WTC11 (cell line): ENCODE results near the gene PRPF6. TPM values are rescaled to one million over a fixed set of nuclear protein-coding genes. Genes with fewer than 3 reads are reported as not detected.

Experiments used
- ATAC-seq: fragments of 200-7000 bp; cut with Tn5 transposase; 2 replicates; pipeline ENCODE4 v1.10.0; 2021; ENCODE audit warnings: mild to moderate bottlenecking, moderate library complexity
- CTCF ChIA-PET: fragments of 300-600 bp; sonication (Branson Sonifier 250); formaldehyde crosslinking; loops from one replicate; lab custom pipeline; 2021; ENCODE audit warnings: antibody characterized with exemption; lab: Charles Lee
- POLR2A ChIA-PET: fragments of 350-600 bp; sonication (Branson Sonifier 250); formaldehyde crosslinking; loops from one replicate; lab custom pipeline; 2021; ENCODE audit warnings: antibody characterized with exemption; lab: Charles Lee
- DNase-seq: peaks from one replicate; pipeline ENCODE4 v3.0.0; 2021; ENCODE audit warnings: low spot score
- H3K27ac Mint-ChIP-seq: 2 replicates; pipeline ENCODE4 v1.8.0; 2021; ENCODE audit warnings: mixed read lengths
- H3K27me3 Mint-ChIP-seq: 2 replicates; pipeline ENCODE4 v1.8.0; 2021; ENCODE audit warnings: low read depth, mild to moderate bottlenecking, moderate library complexity, mixed read lengths
- H3K36me3 Mint-ChIP-seq: 2 replicates; pipeline ENCODE4 v1.8.0; 2021; ENCODE audit warnings: mixed read lengths
- H3K4me1 Mint-ChIP-seq: 2 replicates; pipeline ENCODE4 v1.8.0; 2022; ENCODE audit warnings: mixed read lengths
- H3K4me3 Mint-ChIP-seq: 2 replicates; pipeline ENCODE4 v1.8.0; 2021; ENCODE audit warnings: mild to moderate bottlenecking, moderate library complexity, mixed read lengths
- H3K9me3 Mint-ChIP-seq: 2 replicates; pipeline ENCODE4 v1.8.0; 2021; ENCODE audit warnings: mixed read lengths
- CREM ChIP-seq: sonication (generic); formaldehyde crosslinking; IDR thresholded peaks from 2 replicates; pipeline ENCODE4 v1.8.1; 2022; ENCODE audit warnings: mild to moderate bottlenecking, missing genetic modification reagents, moderate library complexity
- FOXP1 ChIP-seq: sonication (generic); formaldehyde crosslinking; IDR thresholded peaks from 2 replicates; pipeline ENCODE4 v1.8.0; 2022; ENCODE audit warnings: missing genetic modification reagents, mild to moderate bottlenecking, moderate library complexity, borderline replicate concordance
- GABPB1 ChIP-seq: sonication (generic); formaldehyde crosslinking; IDR thresholded peaks from 2 replicates; pipeline ENCODE4 v1.8.1; 2023; ENCODE audit warnings: mild to moderate bottlenecking, missing genetic modification reagents
- HMGA2 ChIP-seq: fragments of 250-450 bp; sonication (Bioruptor Pico); IDR thresholded peaks from 2 replicates; pipeline ENCODE4 v1.4.0; 2021; ENCODE audit warnings: mild to moderate bottlenecking, moderate library complexity
- IRF2 ChIP-seq: sonication (generic); formaldehyde crosslinking; IDR thresholded peaks from 2 replicates; pipeline ENCODE4 v1.8.0; 2022; ENCODE audit warnings: low read depth, missing genetic modification reagents, borderline replicate concordance
- JAZF1 ChIP-seq: fragments of 250-450 bp; sonication (Bioruptor Pico); IDR thresholded peaks from 2 replicates; pipeline ENCODE4 v1.9.0; 2021; ENCODE audit warnings: moderate library complexity, mild to moderate bottlenecking, inconsistent platforms
- JUN ChIP-seq: sonication (generic); formaldehyde crosslinking; IDR thresholded peaks from 2 replicates; pipeline ENCODE4 v1.8.0; 2023; ENCODE audit warnings: mild to moderate bottlenecking, missing genetic modification reagents
- MXD4 ChIP-seq: fragments of 250-450 bp; sonication (Bioruptor Pico); IDR thresholded peaks from 2 replicates; pipeline ENCODE4 v1.8.0; 2021; ENCODE audit warnings: mild to moderate bottlenecking, moderate library complexity, borderline replicate concordance
- NR1H2 ChIP-seq: sonication (generic); formaldehyde crosslinking; IDR thresholded peaks from 2 replicates; pipeline ENCODE4 v1.9.0; 2021; ENCODE audit warnings: mild to moderate bottlenecking, moderate library complexity, missing genetic modification reagents
- PRRX2 ChIP-seq: fragments of 250-450 bp; sonication (Bioruptor Pico); IDR thresholded peaks from 2 replicates; pipeline ENCODE4 v1.8.0; 2021; ENCODE audit warnings: mild to moderate bottlenecking
- SMAD4 ChIP-seq: sonication (generic); formaldehyde crosslinking; IDR thresholded peaks from 2 replicates; pipeline ENCODE4 v1.8.0; 2022; ENCODE audit warnings: mild to moderate bottlenecking, missing genetic modification reagents
- TCF7 ChIP-seq: sonication (generic); formaldehyde crosslinking; IDR thresholded peaks from 2 replicates; pipeline ENCODE4 v1.8.0; 2022; ENCODE audit warnings: mild to moderate bottlenecking, low read depth, missing genetic modification reagents, moderate library complexity
- ZNF423 ChIP-seq: fragments of 250-450 bp; sonication (Bioruptor Pico); IDR thresholded peaks from 2 replicates; pipeline ENCODE4 v2.1.2; 2022; ENCODE audit warnings: mild to moderate bottlenecking, moderate library complexity
- total RNA-seq: library from RNA; stranded (reverse); gene quantifications from 3 replicates; pipeline ENCODE4 v1.2.3, GENCODE V29; 2021
- TF ChIP-seq, protein P1 (sequence below): sonication (generic); formaldehyde crosslinking; IDR thresholded peaks from 2 replicates; pipeline ENCODE4 v1.8.0; 2022; ENCODE audit warnings: mild to moderate bottlenecking, missing genetic modification reagents
- TF ChIP-seq, protein P2 (sequence below): sonication (generic); formaldehyde crosslinking; IDR thresholded peaks from 2 replicates; pipeline ENCODE4 v1.8.0; 2023; ENCODE audit warnings: mild to moderate bottlenecking, missing genetic modification reagents
- TF ChIP-seq, protein P3 (sequence below): sonication (generic); formaldehyde crosslinking; IDR thresholded peaks from 2 replicates; pipeline ENCODE4 v1.8.0; 2022; ENCODE audit warnings: mild to moderate bottlenecking, missing genetic modification reagents
- TF ChIP-seq, protein P4 (sequence below): sonication (generic); formaldehyde crosslinking; IDR thresholded peaks from 2 replicates; pipeline ENCODE4 v1.8.0; 2022; ENCODE audit warnings: missing genetic modification reagents
- TF ChIP-seq, protein P5 (sequence below): sonication (generic); formaldehyde crosslinking; IDR thresholded peaks from 2 replicates; pipeline ENCODE4 v1.8.0; 2023; ENCODE audit warnings: missing genetic modification reagents, mild to moderate bottlenecking, borderline replicate concordance
- TF ChIP-seq, protein P6 (sequence below): sonication (generic); formaldehyde crosslinking; IDR thresholded peaks from 2 replicates; pipeline ENCODE4 v1.8.1; 2022; ENCODE audit warnings: low read depth, mild to moderate bottlenecking, moderate library complexity, missing genetic modification reagents, borderline replicate concordance

The PRPF6 gene
- total RNA-seq, 1 experiment from 2014 or later, result 79.4 TPM

DNA sequence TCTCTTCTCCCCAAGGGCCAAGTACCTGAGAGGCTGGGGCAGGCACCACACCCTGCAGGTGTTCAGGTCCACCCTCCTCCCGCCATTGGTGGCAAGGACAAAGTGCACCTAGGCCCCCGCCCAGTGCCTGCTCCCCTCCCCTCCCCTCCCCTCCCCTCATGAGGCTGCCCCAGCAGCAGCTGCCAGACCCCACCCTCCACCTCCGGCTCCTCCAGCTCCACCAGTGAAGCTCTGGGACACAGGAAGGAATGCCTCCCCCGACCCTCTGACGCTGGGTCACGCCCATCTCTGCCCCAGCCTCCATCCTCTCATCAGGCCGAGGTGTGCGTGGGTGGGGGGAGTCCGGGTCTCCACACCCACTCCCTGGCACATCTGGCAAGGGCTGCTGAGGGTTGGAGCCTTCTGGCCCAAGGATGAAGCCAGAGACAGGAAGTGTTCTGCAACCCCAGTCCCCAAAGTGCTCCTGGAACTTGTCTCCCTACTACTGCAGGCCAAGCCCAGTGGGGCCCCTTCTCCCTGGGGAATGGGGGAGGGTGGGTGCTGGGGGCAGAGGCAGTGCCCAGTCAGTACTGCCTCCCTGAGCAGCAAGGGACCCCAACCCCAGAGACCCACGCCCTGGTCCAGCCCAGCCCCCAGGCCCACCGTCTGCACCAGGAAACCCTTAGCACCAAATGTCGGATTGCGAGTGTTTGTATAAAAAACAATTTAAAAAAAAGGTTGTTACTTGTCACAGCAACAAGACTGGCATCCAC, 23.1 kb upstream of the PRPF6 start:
- H3K27ac Mint-ChIP-seq, result peak overlapping the region; percentile 57
- H3K36me3 Mint-ChIP-seq, result peaks cover 16% of the 10 kb centered on the region
- H3K9me3 Mint-ChIP-seq, result peaks cover 2% of the 10 kb centered on the region; the same call in 1 of the 2 replicates

DNA sequence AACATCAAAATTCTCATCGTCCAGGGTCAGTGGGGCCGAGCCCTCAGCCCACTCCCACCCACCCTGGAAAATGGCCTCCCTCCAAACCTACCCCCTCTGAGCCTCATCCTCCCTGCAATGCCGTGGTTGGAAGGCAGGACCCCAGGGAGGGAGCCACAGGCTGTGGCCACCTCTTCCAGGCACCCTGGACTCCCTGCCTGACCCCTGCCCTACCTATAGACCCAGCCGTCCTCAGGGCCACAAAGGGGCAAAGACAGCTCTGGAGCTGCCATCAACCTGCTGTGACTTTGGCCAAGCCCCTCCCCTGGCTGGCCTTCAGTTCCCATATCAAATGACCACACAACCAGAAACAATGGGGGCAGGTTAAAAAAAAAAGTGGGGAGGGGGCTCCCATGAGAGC, 22.5 kb upstream of the PRPF6 start:
- ChIA-PET CTCF (interaction anchor here (0.6 to 5.0 kb wide), 3 partner anchors 15 to 37 kb away, joined by 3 to 54 read pairs (median 7); partner anchors contain the start of gene PRPF6), POLR2A (no interaction called here)
- DNase-seq (no peak), ATAC-seq (no peak)
- Mint-ChIP-seq H3K4me3 (peak overlapping the region; percentile 22; the same call in 1 of the 2 replicates), H3K36me3 (peaks cover 19% of the 10 kb centered on the region), H3K9me3 (peaks cover 3% of the 10 kb centered on the region; the same call in 1 of the 2 replicates), H3K27me3 (no peaks in the 10 kb centered on the region), H3K27ac (no peak overlapping the region), H3K4me1 (peaks cover 20% of the 10 kb centered on the region)
- no peak for TF ChIP-seq FOXP1 (CRISPR knock-in tag)
- TF ChIP-seq, protein P1, sequence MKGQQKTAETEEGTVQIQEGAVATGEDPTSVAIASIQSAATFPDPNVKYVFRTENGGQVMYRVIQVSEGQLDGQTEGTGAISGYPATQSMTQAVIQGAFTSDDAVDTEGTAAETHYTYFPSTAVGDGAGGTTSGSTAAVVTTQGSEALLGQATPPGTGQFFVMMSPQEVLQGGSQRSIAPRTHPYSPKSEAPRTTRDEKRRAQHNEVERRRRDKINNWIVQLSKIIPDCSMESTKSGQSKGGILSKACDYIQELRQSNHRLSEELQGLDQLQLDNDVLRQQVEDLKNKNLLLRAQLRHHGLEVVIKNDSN (CRISPR knock-in tag), result no peak
- TF ChIP-seq, protein P2, sequence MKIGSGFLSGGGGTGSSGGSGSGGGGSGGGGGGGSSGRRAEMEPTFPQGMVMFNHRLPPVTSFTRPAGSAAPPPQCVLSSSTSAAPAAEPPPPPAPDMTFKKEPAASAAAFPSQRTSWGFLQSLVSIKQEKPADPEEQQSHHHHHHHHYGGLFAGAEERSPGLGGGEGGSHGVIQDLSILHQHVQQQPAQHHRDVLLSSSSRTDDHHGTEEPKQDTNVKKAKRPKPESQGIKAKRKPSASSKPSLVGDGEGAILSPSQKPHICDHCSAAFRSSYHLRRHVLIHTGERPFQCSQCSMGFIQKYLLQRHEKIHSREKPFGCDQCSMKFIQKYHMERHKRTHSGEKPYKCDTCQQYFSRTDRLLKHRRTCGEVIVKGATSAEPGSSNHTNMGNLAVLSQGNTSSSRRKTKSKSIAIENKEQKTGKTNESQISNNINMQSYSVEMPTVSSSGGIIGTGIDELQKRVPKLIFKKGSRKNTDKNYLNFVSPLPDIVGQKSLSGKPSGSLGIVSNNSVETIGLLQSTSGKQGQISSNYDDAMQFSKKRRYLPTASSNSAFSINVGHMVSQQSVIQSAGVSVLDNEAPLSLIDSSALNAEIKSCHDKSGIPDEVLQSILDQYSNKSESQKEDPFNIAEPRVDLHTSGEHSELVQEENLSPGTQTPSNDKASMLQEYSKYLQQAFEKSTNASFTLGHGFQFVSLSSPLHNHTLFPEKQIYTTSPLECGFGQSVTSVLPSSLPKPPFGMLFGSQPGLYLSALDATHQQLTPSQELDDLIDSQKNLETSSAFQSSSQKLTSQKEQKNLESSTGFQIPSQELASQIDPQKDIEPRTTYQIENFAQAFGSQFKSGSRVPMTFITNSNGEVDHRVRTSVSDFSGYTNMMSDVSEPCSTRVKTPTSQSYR, result no peak
- TF ChIP-seq, protein P3, sequence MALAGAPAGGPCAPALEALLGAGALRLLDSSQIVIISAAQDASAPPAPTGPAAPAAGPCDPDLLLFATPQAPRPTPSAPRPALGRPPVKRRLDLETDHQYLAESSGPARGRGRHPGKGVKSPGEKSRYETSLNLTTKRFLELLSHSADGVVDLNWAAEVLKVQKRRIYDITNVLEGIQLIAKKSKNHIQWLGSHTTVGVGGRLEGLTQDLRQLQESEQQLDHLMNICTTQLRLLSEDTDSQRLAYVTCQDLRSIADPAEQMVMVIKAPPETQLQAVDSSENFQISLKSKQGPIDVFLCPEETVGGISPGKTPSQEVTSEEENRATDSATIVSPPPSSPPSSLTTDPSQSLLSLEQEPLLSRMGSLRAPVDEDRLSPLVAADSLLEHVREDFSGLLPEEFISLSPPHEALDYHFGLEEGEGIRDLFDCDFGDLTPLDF (CRISPR knock-in tag), result no peak
- TF ChIP-seq NR1H2 (CRISPR knock-in tag), result no peak
- no peak for TF ChIP-seq JAZF1 (CRISPR knock-in tag)
- no peak for TF ChIP-seq JUN
- TF ChIP-seq CREM (CRISPR knock-in tag), result no peak
- TF ChIP-seq ZNF423 (CRISPR knock-in tag), result no peak
- no peak for TF ChIP-seq SMAD4
- TF ChIP-seq, protein P4, sequence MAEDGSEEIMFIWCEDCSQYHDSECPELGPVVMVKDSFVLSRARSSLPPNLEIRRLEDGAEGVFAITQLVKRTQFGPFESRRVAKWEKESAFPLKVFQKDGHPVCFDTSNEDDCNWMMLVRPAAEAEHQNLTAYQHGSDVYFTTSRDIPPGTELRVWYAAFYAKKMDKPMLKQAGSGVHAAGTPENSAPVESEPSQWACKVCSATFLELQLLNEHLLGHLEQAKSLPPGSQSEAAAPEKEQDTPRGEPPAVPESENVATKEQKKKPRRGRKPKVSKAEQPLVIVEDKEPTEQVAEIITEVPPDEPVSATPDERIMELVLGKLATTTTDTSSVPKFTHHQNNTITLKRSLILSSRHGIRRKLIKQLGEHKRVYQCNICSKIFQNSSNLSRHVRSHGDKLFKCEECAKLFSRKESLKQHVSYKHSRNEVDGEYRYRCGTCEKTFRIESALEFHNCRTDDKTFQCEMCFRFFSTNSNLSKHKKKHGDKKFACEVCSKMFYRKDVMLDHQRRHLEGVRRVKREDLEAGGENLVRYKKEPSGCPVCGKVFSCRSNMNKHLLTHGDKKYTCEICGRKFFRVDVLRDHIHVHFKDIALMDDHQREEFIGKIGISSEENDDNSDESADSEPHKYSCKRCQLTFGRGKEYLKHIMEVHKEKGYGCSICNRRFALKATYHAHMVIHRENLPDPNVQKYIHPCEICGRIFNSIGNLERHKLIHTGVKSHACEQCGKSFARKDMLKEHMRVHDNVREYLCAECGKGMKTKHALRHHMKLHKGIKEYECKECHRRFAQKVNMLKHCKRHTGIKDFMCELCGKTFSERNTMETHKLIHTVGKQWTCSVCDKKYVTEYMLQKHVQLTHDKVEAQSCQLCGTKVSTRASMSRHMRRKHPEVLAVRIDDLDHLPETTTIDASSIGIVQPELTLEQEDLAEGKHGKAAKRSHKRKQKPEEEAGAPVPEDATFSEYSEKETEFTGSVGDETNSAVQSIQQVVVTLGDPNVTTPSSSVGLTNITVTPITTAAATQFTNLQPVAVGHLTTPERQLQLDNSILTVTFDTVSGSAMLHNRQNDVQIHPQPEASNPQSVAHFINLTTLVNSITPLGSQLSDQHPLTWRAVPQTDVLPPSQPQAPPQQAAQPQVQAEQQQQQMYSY (CRISPR knock-in tag), result no peak

More for the DNA sequence above, 23.1 kb upstream of the PRPF6 start:
- CTCF ChIA-PET, result interaction anchor here (0.6 to 5.0 kb wide), 10 partner anchors 14 to 299 kb away, joined by 3 to 54 read pairs (median 6); partner anchors contain the start of genes LKAAEAR1, PCMTD2, PRPF6 and SAMD10
- H3K27me3 Mint-ChIP-seq, result no peaks in the 10 kb centered on the region
- H3K4me1 Mint-ChIP-seq, result peaks cover 20% of the 10 kb centered on the region
- TF ChIP-seq ZNF423 (CRISPR knock-in tag) (no peak), SMAD4 (no peak), MXD4 (CRISPR knock-in tag) (no peak), GABPB1 (CRISPR knock-in tag) (no peak), HMGA2 (CRISPR knock-in tag) (no peak), PRRX2 (CRISPR knock-in tag) (no peak), TCF7 (CRISPR knock-in tag) (no peak), IRF2 (CRISPR knock-in tag) (no peak)
- TF ChIP-seq, protein P5, sequence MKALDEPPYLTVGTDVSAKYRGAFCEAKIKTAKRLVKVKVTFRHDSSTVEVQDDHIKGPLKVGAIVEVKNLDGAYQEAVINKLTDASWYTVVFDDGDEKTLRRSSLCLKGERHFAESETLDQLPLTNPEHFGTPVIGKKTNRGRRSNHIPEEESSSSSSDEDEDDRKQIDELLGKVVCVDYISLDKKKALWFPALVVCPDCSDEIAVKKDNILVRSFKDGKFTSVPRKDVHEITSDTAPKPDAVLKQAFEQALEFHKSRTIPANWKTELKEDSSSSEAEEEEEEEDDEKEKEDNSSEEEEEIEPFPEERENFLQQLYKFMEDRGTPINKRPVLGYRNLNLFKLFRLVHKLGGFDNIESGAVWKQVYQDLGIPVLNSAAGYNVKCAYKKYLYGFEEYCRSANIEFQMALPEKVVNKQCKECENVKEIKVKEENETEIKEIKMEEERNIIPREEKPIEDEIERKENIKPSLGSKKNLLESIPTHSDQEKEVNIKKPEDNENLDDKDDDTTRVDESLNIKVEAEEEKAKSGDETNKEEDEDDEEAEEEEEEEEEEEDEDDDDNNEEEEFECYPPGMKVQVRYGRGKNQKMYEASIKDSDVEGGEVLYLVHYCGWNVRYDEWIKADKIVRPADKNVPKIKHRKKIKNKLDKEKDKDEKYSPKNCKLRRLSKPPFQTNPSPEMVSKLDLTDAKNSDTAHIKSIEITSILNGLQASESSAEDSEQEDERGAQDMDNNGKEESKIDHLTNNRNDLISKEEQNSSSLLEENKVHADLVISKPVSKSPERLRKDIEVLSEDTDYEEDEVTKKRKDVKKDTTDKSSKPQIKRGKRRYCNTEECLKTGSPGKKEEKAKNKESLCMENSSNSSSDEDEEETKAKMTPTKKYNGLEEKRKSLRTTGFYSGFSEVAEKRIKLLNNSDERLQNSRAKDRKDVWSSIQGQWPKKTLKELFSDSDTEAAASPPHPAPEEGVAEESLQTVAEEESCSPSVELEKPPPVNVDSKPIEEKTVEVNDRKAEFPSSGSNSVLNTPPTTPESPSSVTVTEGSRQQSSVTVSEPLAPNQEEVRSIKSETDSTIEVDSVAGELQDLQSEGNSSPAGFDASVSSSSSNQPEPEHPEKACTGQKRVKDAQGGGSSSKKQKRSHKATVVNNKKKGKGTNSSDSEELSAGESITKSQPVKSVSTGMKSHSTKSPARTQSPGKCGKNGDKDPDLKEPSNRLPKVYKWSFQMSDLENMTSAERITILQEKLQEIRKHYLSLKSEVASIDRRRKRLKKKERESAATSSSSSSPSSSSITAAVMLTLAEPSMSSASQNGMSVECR (CRISPR knock-in tag), result no peak
- TF ChIP-seq, protein P6, sequence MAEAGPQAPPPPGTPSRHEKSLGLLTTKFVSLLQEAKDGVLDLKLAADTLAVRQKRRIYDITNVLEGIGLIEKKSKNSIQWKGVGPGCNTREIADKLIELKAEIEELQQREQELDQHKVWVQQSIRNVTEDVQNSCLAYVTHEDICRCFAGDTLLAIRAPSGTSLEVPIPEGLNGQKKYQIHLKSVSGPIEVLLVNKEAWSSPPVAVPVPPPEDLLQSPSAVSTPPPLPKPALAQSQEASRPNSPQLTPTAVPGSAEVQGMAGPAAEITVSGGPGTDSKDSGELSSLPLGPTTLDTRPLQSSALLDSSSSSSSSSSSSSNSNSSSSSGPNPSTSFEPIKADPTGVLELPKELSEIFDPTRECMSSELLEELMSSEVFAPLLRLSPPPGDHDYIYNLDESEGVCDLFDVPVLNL, result no peak
- TF ChIP-seq, all 79 proteins: peak for 0
- peak overlapping the region; percentile 76 for H3K4me3 Mint-ChIP-seq
- ATAC-seq, result peak; percentile 58
- DNase-seq, result peak; percentile 75
- POLR2A ChIA-PET, result interaction anchor here (0.6 to 1.5 kb wide), 7 partner anchors 16 to 1341 kb away, joined by 3 to 4 read pairs (median 3); partner anchors contain the start of genes SAMD10 and TPD52L2
